ENCODE measurements around the gene EXOC3L4. TPM values are rescaled to one million over a fixed set of nuclear protein-coding genes. Genes with fewer than 3 reads are reported as not detected.
A peak's percentile ranks its signal among the peaks of the same experiment; 100 is the strongest.

Gene EXOC3L4
- total RNA-seq, 4 donors from 2014 or later, result 0.93 to 5.2 (median 1.3) TPM; not detected in 1

DNA sequence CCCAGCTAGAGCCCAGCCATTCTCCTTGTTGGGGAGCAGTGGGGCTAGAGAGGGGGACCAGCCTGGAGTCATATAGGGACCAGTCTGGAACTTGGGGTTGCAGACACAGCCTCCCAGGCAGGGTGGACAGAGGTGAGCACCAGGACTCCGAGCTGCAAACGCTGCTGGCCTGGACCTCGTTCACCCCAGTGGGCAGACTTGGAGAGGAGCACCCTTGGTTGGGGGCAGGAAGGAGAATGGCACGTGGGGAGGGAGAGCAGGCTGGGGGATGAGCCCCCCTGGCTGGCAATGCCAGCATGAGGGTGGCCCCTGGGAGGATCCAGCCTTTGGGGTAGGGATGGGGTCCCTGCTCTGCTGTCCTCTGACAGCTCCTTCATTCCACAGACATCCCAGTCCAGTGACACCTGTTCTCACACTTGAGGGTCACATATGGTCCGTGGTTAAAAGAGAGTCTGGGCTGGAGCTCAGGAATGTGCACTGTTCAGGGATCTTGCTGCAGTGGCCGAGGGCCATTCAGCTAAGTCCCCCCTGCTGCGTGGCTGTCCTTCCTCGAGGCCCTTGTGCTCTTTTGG lies 7.7 kb upstream of the EXOC3L4 start:
- no peak for DNase-seq (ENCODE audit: low spot score)
- TF ChIP-seq, protein P1, sequence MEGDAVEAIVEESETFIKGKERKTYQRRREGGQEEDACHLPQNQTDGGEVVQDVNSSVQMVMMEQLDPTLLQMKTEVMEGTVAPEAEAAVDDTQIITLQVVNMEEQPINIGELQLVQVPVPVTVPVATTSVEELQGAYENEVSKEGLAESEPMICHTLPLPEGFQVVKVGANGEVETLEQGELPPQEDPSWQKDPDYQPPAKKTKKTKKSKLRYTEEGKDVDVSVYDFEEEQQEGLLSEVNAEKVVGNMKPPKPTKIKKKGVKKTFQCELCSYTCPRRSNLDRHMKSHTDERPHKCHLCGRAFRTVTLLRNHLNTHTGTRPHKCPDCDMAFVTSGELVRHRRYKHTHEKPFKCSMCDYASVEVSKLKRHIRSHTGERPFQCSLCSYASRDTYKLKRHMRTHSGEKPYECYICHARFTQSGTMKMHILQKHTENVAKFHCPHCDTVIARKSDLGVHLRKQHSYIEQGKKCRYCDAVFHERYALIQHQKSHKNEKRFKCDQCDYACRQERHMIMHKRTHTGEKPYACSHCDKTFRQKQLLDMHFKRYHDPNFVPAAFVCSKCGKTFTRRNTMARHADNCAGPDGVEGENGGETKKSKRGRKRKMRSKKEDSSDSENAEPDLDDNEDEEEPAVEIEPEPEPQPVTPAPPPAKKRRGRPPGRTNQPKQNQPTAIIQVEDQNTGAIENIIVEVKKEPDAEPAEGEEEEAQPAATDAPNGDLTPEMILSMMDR (IDR thresholded peaks at IDR 0.05), result no peak
- no peak for ATAC-seq (ENCODE audit: low FRiP score)

DNA sequence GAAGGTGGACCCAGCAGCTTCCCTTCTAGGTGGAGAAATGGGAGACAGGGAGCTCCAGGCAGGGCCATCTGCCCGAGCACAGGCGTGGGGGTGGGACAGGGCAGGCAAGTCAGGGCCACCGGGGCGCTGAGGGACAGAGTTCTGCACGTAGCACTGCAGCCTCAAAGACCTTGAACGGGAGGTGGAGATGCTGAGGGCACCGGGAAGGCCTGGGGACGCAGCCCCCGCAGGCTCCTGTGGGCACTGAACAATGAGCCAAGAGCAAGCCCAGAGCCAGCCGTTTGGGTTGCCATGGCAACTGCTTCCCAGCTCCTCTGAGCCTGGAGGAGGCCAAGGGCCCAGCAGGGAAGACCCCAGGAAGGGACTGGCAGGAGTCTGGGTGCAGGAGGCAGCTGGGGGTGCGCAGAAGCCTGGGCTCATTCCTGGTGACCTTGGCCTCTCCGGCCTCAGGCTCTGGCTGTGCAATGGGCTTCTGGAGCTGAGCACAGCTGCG lies 7.1 kb upstream of the EXOC3L4 start:
- TF ChIP-seq, protein P1 (IDR thresholded peaks at IDR 0.05), result no peak
- DNase-seq (ENCODE audit: low spot score) (no peak), ATAC-seq (ENCODE audit: low FRiP score) (no peak)

DNA sequence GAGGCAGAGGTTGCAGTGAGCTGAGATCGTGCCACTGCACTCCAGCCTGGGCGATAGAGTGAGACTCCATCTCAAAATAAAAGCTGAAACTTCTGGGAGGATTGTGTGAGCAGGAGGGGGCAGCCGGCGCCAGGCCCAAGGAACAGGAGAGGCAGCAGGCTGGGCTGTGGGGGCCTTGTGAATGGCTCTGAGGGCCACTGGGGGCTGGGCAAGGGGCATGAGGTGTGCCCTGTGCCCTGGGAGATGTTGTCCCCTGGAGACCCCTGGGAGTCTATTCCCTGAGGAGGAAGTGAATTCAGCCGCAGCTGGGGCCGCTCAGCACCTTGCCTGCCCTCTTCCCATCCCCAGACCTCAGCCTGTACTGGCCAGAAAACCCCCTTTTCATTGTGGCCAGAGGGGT lies 5.6 kb upstream of the EXOC3L4 start:
- DNase-seq (ENCODE audit: low spot score), result no peak
- ATAC-seq (ENCODE audit: low FRiP score), result no peak
- TF ChIP-seq, protein P1 (IDR thresholded peaks at IDR 0.05), result no peak

DNA sequence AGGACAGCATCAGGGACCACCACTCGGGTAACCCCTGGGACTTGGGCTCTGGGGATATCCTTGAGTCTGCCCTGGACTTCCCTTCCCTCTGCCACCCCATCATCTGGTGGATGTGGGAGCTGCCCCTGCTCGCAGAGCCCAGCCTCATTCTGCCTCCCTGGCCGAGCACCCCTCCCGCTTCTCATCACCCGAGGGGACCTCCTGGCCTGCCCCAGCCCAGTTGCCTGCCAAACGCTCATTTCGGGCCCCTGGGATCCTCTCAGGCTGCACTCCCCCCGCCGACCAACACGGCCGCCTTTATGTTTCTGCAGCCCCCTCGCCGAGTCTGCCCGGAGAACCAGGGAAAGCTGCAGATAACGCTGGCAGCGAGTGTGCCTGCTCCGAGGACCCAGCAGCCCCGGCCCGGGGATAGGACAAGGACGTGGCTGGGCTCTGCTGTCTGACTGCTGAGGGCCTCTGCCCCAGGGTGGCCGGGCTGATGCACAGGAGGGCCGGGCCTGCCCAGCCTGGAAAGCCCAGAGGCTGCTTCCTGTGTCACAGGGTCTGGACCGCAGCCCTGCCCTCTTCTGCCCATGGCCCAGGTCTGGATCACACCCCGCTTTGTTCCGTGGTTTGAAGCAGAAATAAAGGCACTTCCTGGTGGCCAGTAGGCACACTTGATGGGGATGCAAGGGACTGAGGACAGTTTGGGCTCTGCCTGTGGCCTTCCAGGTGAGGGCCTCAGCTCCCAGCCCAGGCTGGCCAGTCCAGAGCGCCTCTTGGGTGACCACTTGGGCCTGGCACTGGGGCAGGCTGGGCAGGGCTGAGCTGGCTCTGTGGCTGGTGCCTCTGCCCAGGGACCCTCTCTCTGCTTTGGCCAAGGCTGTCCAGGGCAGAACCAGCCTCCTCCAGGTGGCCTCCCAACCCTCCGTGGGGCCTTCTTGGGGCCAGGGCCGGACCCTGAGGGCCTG lies 4.9 kb upstream of the EXOC3L4 start:
- TF ChIP-seq, protein P1 (IDR thresholded peaks at IDR 0.05), result no peak
- DNase-seq (ENCODE audit: low spot score), result no peak
- no peak for ATAC-seq (ENCODE audit: low FRiP score)

DNA sequence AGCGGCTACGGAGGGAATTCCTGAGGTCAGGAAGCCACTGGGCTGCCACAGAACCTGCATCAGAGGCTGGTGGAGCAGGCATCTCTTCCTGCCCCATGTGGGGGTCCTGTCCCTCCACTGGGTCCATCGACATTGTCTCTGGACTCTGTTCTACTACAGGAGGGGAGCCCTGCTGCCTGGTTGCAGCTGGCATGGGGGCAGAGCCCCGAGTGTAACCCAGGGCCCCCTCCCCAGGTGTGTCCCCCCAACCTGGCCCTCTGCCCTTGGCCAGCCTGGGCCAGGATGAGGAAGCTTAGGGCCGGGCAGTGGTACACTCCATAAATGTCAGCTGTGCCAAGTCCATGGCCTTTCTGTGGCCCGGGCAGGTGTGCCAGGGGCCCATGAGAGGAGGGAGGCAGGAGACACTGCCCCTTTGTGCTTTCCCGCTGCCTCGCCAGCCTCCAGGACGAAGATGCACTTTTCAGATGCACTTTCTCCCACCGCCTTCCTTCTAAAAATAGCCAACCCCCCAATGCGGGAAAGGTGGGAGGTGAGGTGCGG lies 4.0 kb upstream of the EXOC3L4 start:
- no peak for DNase-seq (ENCODE audit: low spot score)
- TF ChIP-seq, protein P1 (IDR thresholded peaks at IDR 0.05), result no peak
- no peak for ATAC-seq (ENCODE audit: low FRiP score)

DNA sequence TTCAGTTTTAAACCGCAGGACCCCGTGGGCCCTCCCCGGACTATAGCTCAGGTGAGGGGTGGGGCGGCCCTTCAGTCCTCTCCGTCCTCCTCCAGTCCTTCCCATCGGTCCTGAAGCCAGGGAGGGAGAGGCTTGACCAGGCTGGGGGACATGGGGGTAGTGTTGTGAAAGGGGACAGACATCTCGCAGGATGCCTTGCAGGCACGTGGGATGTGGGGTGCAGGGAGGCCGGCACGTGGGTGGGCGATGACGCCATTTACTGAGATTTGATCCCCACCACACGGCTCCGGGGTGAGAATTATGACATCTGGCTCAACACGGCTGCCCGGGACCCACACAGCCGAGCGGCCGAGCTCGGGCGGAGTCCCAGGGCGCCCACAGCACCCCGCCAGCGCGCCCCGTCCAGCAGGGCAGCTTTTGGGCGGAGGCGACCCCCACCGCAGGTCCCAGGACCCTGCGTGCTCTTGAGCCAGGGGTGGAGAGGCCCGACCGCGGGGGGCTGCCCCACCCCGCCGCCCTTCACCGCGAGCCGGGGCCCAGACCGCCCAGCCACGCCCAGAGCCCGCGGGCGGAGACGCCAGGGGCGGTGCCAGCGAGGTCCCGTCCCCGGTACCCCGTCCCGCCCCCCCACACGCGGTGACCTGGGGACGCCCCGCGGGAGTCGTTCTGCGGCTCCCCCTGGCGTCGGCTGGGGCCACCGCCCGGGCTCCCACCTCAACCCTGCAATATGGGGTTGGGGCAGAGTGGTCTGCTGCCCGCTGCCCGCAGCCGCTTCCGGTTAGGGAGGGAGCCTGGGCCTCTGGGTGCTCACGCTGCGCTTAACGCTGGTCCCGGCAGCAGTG lies 3.3 kb upstream of the EXOC3L4 start:
- ATAC-seq (ENCODE audit: low FRiP score) (peak; percentile 76), DNase-seq (ENCODE audit: low spot score) (no peak)
- TF ChIP-seq, protein P1 (IDR thresholded peaks at IDR 0.05), result no peak

All from omental fat pad (tissue), 4 donors.